Loucy (cell line): ENCODE data around the gene TSTD2.

ENCODE experiments used
- H2AFZ ChIP-seq: fragments of 200-600 bp; sonication (generic); 2 replicates; pipeline ENCODE4 v1.6.0; 2016; ENCODE audit warnings: antibody characterized with exemption, mild to moderate bottlenecking, low read length, moderate library complexity
- H3F3A ChIP-seq: fragments of 200-600 bp; 2 replicates; pipeline ENCODE4 v1.6.0; 2016; ENCODE audit warnings: antibody characterized with exemption, low read depth, mild to moderate bottlenecking
- H3K27me3 ChIP-seq: fragments of 200-600 bp; sonication (generic); 2 replicates; pipeline ENCODE4 v1.6.1; 2014; ENCODE audit warnings: low read length, mild to moderate bottlenecking; ENCODE audit not compliant: insufficient read depth, poor library complexity, severe bottlenecking
- H3K36me3 ChIP-seq: fragments of 200-600 bp; sonication (generic); 2 replicates; pipeline ENCODE4 v1.6.1; 2016; ENCODE audit warnings: low read length; ENCODE audit not compliant: insufficient read depth
- H3K4me1 ChIP-seq: fragments of 200-600 bp; sonication (generic); 2 replicates; pipeline ENCODE4 v1.5.1; 2014; ENCODE audit warnings: low read length, mild to moderate bottlenecking; ENCODE audit not compliant: insufficient read depth, poor library complexity, severe bottlenecking
- H3K4me2 ChIP-seq: fragments of 200-600 bp; sonication (generic); 2 replicates; pipeline ENCODE4 v1.6.0; 2014; ENCODE audit warnings: antibody characterized with exemption, low read length, low read depth, mild to moderate bottlenecking; ENCODE audit not compliant: poor library complexity, severe bottlenecking
- H3K4me3 ChIP-seq: fragments of 200-600 bp; sonication (generic); 2 replicates; pipeline ENCODE4 v1.5.1; 2014; ENCODE audit warnings: low read length, mild to moderate bottlenecking, mixed read lengths; ENCODE audit not compliant: poor library complexity, severe bottlenecking
- H3K79me2 ChIP-seq: fragments of 200-600 bp; sonication (generic); 2 replicates; pipeline ENCODE4 v1.6.1; 2014; ENCODE audit warnings: low read length; ENCODE audit not compliant: insufficient read depth
- H3K9ac ChIP-seq: fragments of 200-600 bp; sonication (generic); 2 replicates; pipeline ENCODE4 v1.6.0; 2014; ENCODE audit warnings: mild to moderate bottlenecking, low read depth, low read length, moderate library complexity; ENCODE audit not compliant: poor library complexity, severe bottlenecking
- H3K9me2 ChIP-seq: fragments of 200-600 bp; sonication (generic); replicated peaks from 2 replicates; pipeline ENCODE4 v1.6.1; 2016; ENCODE audit warnings: low read depth, low read length, mixed read lengths
- H3K9me3 ChIP-seq: fragments of 200-600 bp; sonication (generic); 2 replicates; pipeline ENCODE4 v1.6.1; 2014; ENCODE audit warnings: mild to moderate bottlenecking, antibody characterized with exemption, low read length, low read depth; ENCODE audit not compliant: insufficient read depth
- H4K20me1 ChIP-seq: fragments of 200-600 bp; sonication (generic); 2 replicates; pipeline ENCODE4 v1.6.0; 2014; ENCODE audit warnings: antibody characterized with exemption, low read length, mild to moderate bottlenecking; ENCODE audit not compliant: insufficient read depth, poor library complexity, severe bottlenecking
- EZH2phosphoT487 ChIP-seq: fragments of 200-600 bp; IDR thresholded peaks from 2 replicates; pipeline ENCODE4 v1.6.1; 2018; ENCODE audit warnings: antibody characterized with exemption, mild to moderate bottlenecking, moderate library complexity, borderline replicate concordance
- TF ChIP-seq, protein P1 (sequence below): fragments of 200-600 bp; sonication (generic); conservative IDR thresholded peaks from 2 replicates; pipeline ENCODE4 v1.5.1; 2014; ENCODE audit warnings: mild to moderate bottlenecking, antibody characterized with exemption, low read length

Gene TSTD2

DNA sequence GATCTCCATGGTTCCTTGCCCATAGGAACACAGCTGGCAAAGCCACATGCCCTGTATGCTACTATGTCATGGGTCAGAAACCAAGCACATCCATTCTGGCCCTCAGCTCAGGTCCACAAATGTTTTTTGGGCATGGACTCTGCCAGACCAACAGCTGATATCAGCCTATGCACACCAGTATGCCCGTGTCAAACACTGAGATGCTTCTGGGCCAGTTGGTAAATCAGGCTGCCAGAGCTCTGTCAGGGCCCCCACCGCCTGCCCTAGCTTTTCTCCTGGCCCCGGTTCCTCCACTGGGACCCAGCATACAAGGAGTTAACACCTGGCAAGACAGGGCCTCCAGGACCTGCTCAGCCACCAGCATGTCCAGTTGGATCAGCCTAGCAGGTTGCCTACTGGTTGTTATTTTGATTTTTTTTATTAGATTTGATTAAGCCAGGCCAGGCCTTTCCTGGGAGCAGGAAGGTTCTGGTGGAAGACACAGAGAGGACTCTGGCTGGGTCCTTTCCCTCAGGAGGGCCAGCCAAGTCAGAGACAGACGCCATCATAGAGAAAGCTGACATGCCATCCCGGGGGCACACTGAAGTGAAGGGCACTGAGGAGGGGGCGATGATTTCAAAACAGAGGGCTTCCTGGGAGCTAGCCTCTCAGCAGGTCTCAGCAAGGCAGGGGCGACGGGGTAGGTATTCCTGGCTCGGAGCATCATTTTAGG is 65.8 kb downstream of the TSTD2 start:
- TF ChIP-seq, protein P1, sequence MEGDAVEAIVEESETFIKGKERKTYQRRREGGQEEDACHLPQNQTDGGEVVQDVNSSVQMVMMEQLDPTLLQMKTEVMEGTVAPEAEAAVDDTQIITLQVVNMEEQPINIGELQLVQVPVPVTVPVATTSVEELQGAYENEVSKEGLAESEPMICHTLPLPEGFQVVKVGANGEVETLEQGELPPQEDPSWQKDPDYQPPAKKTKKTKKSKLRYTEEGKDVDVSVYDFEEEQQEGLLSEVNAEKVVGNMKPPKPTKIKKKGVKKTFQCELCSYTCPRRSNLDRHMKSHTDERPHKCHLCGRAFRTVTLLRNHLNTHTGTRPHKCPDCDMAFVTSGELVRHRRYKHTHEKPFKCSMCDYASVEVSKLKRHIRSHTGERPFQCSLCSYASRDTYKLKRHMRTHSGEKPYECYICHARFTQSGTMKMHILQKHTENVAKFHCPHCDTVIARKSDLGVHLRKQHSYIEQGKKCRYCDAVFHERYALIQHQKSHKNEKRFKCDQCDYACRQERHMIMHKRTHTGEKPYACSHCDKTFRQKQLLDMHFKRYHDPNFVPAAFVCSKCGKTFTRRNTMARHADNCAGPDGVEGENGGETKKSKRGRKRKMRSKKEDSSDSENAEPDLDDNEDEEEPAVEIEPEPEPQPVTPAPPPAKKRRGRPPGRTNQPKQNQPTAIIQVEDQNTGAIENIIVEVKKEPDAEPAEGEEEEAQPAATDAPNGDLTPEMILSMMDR, result no peak
- TF ChIP-seq EZH2phosphoT487, result no peak
- Histone ChIP-seq H3K9ac (no peak overlapping the region), H3K4me3 (no peak overlapping the region), H3K4me2 (no peak overlapping the region), H3K27me3 (no peaks in the 10 kb centered on the region), H3K9me2 (no peaks in the 10 kb centered on the region), H3F3A (no peaks in the 10 kb centered on the region), H2AFZ (no peak overlapping the region), H3K9me3 (no peaks in the 10 kb centered on the region), H3K79me2 (no peaks in the 10 kb centered on the region), H4K20me1 (no peaks in the 10 kb centered on the region), H3K4me1 (no peaks in the 10 kb centered on the region), H3K36me3 (no peaks in the 10 kb centered on the region)

DNA sequence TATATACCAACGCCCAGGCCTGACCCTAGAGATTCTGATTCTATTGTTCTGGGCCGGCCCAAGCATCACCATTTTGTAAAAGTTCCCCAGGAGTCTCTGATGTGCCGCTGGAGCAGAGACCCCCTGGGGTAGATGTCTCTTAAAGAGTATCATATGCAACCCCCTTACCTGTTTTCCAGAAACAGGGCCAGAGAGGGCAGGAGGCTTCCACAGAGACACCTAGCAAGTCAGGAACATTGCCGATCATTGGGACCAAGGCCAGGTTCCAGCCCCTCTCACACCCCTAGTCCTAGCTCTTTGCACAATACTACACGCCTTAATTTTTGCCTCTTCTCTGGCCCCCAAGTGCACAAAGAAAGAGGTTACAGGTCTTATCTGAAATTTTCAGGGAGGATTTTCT is 67.9 kb downstream of the TSTD2 start:
- Histone ChIP-seq H4K20me1 (no peaks in the 10 kb centered on the region), H3K4me2 (no peak overlapping the region), H3K36me3 (no peaks in the 10 kb centered on the region), H3F3A (no peaks in the 10 kb centered on the region), H3K9me3 (no peaks in the 10 kb centered on the region), H3K4me1 (no peaks in the 10 kb centered on the region), H3K79me2 (no peaks in the 10 kb centered on the region), H3K9me2 (no peaks in the 10 kb centered on the region), H3K4me3 (no peak overlapping the region), H3K9ac (no peak overlapping the region), H2AFZ (no peak overlapping the region), H3K27me3 (no peaks in the 10 kb centered on the region)
- TF ChIP-seq EZH2phosphoT487, result no peak

DNA sequence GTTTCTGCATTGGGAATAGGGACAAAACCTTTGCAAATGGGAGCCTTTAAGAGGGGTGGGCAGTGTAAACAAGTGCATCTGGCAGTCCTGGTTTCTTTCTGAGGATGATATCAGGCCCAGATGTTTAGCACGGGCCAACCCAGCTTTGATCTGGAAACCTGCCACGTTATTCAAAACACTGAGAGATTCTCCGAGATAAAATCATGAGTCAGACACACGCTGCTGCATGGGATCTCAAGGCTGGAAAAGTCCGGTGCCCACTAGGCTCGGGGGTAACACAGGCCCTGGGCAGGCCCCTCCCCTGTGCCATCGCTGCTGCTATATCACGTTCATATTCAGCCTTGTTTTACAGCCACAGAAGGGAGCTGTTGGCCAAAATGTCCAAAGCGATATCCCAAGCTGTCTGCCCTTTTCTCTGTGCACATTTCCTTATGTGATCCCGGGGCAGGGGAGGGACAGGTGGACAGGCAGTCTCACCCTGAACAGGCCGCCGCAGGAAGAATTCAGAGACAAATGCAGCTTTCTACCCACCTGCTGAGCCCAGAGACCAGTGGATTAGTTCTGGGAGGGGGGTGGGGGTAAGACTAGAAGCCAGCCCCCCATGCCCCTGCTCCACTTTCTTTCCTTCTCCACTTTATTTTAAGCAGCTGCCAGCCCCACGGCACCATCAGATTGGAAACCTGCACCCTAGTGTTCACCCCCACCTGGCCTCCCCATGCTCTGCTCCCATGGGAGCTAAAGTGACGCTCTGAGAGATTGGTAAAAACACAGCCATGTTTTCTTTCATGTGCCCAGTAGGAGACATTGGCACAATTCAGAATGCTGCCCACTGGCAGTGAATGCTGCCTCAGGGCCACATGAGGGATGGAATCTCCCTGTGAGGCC is 68.6 kb downstream of the TSTD2 start:
- no peak overlapping the region for H3K4me3 ChIP-seq
- H2AFZ ChIP-seq, result no peak overlapping the region
- H3K4me2 ChIP-seq, result no peak overlapping the region
- H3F3A ChIP-seq, result no peaks in the 10 kb centered on the region
- H3K4me1 ChIP-seq, result no peaks in the 10 kb centered on the region
- no peaks in the 10 kb centered on the region for H4K20me1 ChIP-seq
- no peak for TF ChIP-seq EZH2phosphoT487
- TF ChIP-seq, protein P1, result no peak
- no peaks in the 10 kb centered on the region for H3K36me3 ChIP-seq
- H3K27me3 ChIP-seq, result no peaks in the 10 kb centered on the region
- no peaks in the 10 kb centered on the region for H3K9me2 ChIP-seq
- no peak overlapping the region for H3K9ac ChIP-seq
- no peaks in the 10 kb centered on the region for H3K79me2 ChIP-seq
- no peaks in the 10 kb centered on the region for H3K9me3 ChIP-seq
